Progenitor cell of endocrine pancreas (in vitro differentiated cells): ENCODE data around the gene PRKAR1B. TPM values are rescaled to one million over a fixed set of nuclear protein-coding genes. Genes with fewer than 3 reads are reported as not detected.

Source experiments
- DNase-seq: peaks from one replicate; pipeline ENCODE4 v3.0.0; 2021; ENCODE audit warnings: low spot score; ENCODE audit not compliant: unreplicated experiment
- H3K27ac Mint-ChIP-seq: 2 replicates; pipeline ENCODE4 v1.8.0; 2021; ENCODE audit warnings: mild to moderate bottlenecking, moderate library complexity, mixed read lengths
- H3K27me3 Mint-ChIP-seq: 2 replicates; pipeline ENCODE4 v1.8.0; 2021; ENCODE audit warnings: mixed read lengths
- H3K36me3 Mint-ChIP-seq: 2 replicates; pipeline ENCODE4 v1.8.0; 2022; ENCODE audit warnings: mixed read lengths; ENCODE audit not compliant: insufficient read depth
- H3K4me1 Mint-ChIP-seq: 2 replicates; pipeline ENCODE4 v1.8.0; 2021; ENCODE audit warnings: low read depth, mixed read lengths
- H3K4me3 Mint-ChIP-seq: 2 replicates; pipeline ENCODE4 v1.8.0; 2021; ENCODE audit warnings: low read depth, mild to moderate bottlenecking, moderate library complexity, mixed read lengths
- H3K9me3 Mint-ChIP-seq: 2 replicates; pipeline ENCODE4 v1.8.0; 2021; ENCODE audit warnings: low read depth, mixed read lengths
- total RNA-seq: library from RNA; stranded (reverse); gene quantifications from 2 replicates; pipeline ENCODE4 v1.2.1, GENCODE V29; 2021
- TF ChIP-seq, protein P1 (sequence below): fragments of 200-600 bp; sonication (generic); IDR thresholded peaks from one replicate; pipeline ENCODE4 v1.5.0; 2021; ENCODE audit warnings: antibody characterized with exemption, mild to moderate bottlenecking; ENCODE audit not compliant: unreplicated experiment

PRKAR1B gene
- total RNA-seq, 1 donor from 2014 or later = 54.2 TPM

DNA sequence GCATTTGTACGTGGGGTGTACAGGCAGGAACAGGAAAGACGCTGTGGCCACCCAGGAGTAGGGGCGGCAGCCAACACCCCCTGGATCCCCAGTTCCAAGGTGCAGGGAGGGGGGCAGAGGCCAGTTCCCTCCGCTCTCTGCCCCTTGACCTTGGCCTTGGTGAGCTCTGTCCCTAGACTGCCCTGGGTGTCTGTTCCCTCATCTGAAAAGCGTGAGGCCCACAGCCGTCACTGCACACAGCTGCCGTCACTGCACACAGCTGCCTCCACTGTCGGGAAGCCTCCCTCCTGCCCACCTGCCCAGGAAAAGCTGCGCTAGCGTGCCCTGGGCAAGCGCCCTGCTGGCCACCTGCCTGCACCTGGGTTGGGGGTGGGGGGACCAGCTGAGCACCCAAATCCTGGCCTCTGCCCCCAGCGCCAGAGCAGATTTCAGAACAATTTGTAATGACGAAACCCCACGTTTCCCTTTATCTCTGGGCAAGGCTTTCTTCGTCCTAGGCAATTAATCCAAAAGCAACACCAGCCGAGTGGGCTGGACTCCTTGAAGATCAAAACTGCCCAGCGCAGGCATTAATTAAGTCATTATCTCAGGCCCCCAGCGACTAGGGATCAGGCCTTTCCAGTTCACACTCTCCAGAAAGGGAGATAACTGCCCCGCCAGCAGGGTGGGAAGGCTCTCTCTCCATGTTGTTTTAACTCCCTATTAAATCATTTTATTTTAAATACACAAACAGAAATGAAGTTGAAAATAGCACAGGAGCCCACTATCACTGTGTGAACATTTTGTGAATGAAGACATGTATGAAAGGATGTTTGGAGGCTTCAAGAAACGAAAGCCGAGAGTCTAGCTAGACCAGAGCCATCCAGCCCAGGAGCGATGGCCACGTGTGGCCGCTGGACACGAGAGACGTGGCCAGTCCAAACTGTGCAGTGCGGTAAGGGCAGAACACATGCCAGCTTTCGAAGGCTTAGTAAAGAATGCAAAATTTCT, 203.4 kb downstream of the PRKAR1B start:
- Mint-ChIP-seq H3K4me3 (peak overlapping the region; percentile 31), H3K4me1 (peaks cover 10% of the 10 kb centered on the region), H3K36me3 (peaks cover 4% of the 10 kb centered on the region), H3K27me3 (peaks cover 9% of the 10 kb centered on the region), H3K27ac (no peak overlapping the region), H3K9me3 (no peaks in the 10 kb centered on the region)
- TF ChIP-seq, protein P1, sequence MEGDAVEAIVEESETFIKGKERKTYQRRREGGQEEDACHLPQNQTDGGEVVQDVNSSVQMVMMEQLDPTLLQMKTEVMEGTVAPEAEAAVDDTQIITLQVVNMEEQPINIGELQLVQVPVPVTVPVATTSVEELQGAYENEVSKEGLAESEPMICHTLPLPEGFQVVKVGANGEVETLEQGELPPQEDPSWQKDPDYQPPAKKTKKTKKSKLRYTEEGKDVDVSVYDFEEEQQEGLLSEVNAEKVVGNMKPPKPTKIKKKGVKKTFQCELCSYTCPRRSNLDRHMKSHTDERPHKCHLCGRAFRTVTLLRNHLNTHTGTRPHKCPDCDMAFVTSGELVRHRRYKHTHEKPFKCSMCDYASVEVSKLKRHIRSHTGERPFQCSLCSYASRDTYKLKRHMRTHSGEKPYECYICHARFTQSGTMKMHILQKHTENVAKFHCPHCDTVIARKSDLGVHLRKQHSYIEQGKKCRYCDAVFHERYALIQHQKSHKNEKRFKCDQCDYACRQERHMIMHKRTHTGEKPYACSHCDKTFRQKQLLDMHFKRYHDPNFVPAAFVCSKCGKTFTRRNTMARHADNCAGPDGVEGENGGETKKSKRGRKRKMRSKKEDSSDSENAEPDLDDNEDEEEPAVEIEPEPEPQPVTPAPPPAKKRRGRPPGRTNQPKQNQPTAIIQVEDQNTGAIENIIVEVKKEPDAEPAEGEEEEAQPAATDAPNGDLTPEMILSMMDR = no peak
- DNase-seq = no peak

DNA sequence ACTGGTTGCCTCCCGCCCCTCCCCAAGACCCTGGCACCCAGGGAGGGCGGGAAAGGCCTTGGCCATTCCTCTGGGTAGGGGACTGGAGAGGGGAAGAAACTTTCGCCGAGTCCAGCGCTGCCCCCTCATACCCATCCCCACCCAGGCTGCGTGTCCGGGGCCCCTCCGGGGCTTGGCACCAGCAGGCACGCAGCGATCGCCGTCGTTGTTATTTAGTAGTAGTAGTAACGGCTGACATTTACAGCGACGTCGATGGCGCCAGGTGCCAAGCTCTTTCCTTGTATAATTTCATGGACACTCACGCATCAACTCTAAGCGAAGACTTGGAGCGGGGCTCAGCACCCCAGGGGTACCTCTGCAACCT, 204.1 kb downstream of the PRKAR1B start:
- H3K36me3 Mint-ChIP-seq = peaks cover 4% of the 10 kb centered on the region
- H3K9me3 Mint-ChIP-seq = no peaks in the 10 kb centered on the region
- H3K4me3 Mint-ChIP-seq = peak overlapping the region; percentile 31
- TF ChIP-seq, protein P1 = no peak
- H3K27ac Mint-ChIP-seq = no peak overlapping the region
- peaks cover 9% of the 10 kb centered on the region for H3K27me3 Mint-ChIP-seq
- H3K4me1 Mint-ChIP-seq = peaks cover 12% of the 10 kb centered on the region
- no peak for DNase-seq

DNA sequence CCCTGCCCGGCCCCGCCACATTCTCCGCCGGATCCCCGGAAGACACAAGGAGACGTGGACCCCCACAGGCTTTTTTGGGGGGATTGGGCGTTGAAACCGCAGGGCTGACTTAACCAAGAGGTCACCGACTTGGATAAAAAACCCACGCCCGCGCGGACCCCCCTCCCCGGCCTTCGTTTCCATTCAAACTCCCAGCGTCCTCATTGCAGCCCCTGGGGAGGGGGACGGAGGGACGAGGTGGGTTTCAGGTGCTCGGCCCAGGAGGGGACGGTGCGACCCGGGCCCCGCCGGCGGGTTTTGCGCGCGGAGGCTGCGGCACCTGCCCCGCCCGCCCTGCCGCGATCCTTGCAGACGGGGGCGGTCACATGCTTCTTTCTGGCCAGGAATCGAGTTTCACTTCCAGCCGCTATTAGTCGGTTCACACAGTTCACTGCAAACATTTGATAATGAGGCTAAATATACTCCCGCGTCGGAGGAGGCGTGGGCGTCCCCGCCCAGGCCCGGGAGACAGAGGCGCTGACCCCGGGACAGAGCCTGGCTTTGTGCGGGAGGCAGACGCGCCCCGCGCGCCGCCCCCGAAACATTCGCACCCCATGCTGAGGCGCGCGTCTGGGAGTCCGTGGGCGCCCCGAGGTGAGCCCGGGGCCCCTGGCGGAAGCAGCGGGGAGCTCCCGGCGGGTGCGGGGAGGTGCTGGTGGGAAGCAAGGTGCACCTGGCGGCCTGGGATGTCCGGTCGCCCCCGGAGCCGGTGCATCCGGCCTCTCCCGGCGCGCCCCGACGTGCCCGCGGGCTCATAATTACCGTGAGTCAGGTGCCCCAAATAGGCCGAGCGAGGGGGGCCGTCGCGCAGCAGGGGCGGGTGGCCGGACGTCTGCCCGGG, 204.8 kb downstream of the PRKAR1B start:
- Mint-ChIP-seq H3K4me3 (peak overlapping the region; percentile 64), H3K36me3 (peaks cover 4% of the 10 kb centered on the region), H3K27me3 (peaks cover 9% of the 10 kb centered on the region), H3K4me1 (peaks cover 13% of the 10 kb centered on the region), H3K9me3 (no peaks in the 10 kb centered on the region), H3K27ac (peak overlapping the region; percentile 41)
- TF ChIP-seq, protein P1 = peak; percentile 34
- peak; percentile 45 for DNase-seq

DNA sequence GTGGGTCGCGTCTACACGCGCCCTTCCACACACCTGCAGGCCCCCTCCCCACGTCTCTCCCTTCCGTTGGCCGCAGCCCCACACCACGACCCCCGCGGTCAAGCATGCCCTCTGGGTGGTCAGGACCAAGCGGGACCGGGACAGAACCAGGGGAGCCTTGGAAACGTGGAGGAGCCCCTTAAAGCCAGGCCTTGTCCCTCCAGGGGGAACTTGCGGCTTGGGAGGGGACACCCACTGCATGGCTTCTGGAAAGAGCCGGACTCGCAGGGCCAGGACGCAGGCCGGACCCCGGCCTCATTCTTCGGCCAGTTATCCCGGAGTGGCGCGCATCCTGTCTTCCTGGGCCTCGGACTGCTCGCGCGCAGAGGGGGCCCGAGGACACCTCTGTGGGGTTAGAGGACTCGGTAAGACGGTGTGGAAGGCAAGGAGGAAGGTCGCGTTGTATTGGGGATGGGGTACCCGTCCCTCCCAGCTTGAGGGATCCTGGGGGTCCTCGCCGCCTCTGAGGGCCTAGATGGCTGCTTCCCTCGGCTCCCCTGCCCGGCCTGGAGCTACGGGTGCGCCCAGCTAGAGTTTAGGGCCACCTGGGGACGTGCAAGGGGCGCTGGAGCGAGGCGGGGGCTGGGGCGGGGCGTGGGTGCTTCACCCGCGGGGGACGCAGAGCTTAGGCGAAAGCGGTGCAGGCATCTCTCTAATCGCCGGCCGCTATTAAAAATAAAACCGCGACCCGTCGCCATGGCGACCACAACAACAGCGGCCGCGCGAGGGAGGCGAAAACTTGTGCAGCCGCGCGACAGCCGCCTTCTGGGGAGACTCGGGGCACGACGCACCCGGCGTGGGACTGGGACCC, 205.6 kb downstream of the PRKAR1B start:
- no peak overlapping the region for H3K27ac Mint-ChIP-seq
- peaks cover 9% of the 10 kb centered on the region for H3K27me3 Mint-ChIP-seq
- peaks cover 13% of the 10 kb centered on the region for H3K4me1 Mint-ChIP-seq
- H3K36me3 Mint-ChIP-seq = peaks cover 4% of the 10 kb centered on the region
- TF ChIP-seq, protein P1 = no peak
- H3K9me3 Mint-ChIP-seq = no peaks in the 10 kb centered on the region
- DNase-seq = no peak
- peak overlapping the region; percentile 64 for H3K4me3 Mint-ChIP-seq
